ENCODE measurements around the gene TEX10.

- TF ChIP-seq CTCF (IDR thresholded peaks at IDR 0.05 in 4 of 5, conservative IDR thresholded peaks at IDR 0.05 in 1 of 5) (no peak), POLR2A (IDR thresholded peaks at IDR 0.05) (no peak)
These were observed 4.8 kb upstream of the TEX10 start for GRCh38 chr9:100357501-100357900.

Data from gastrocnemius medialis (tissue), 4 donors.